HCT116 (cell line): ENCODE data around the gene LSM4. TPM values are rescaled to one million over a fixed set of nuclear protein-coding genes. Genes with fewer than 3 reads are reported as not detected.

Source experiments
- ATAC-seq: fragments of 200-7000 bp; cut with Tn5 transposase; 2 replicates; pipeline ENCODE4 v1.9.1; 2020; ENCODE audit warnings: mild to moderate bottlenecking, moderate library complexity
- BruUV-seq: library from RNA; stranded (reverse); fragments of 400-500 nt; replicated peaks from 2 replicates; lab custom pipeline; 2021; lab: Mats Ljungman, UMichigan
- CTCF ChIA-PET: fragments of 300-600 bp; sonication (Branson Sonifier 250); formaldehyde crosslinking; loops from one replicate; lab custom pipeline; 2021; ENCODE audit warnings: antibody characterized with exemption; lab: Charles Lee
- POLR2A ChIA-PET: fragments of 300-600, 350-600 bp; sonication (Branson Sonifier 250); formaldehyde crosslinking; loops from one replicate; lab custom pipeline; 2021; ENCODE audit warnings: antibody characterized with exemption; lab: Charles Lee
- RAD21 ChIA-PET, 2 experiments: fragments of 300-600 bp; sonication (Branson Sonifier 250); formaldehyde crosslinking; loops; one replicate each; lab custom pipeline; 2023; ENCODE audit warnings: low total read pairs in 2 of 2; ENCODE audit not compliant: uncharacterized antibody in 2 of 2, unreplicated experiment in 2 of 2, low non-redundant PET in 1 of 2; lab: Charles Lee
- DNase-seq: peaks from one replicate; pipeline ENCODE4 v3.0.0-alpha.2; 2010; ENCODE audit warnings: low read depth, low spot score
- H2AFZ ChIP-seq: fragments of 200-600 bp; shearing (Covaris generic), sonication (generic); 2 replicates; pipeline ENCODE4 v1.6.1; 2017; ENCODE audit warnings: low read depth, mixed run types, mixed read lengths, antibody characterized with exemption, low read length; ENCODE audit not compliant: poor library complexity, severe bottlenecking
- H3K27ac ChIP-seq: 2 replicates; pipeline ENCODE4 v1.5.1; 2012; ENCODE audit warnings: low read depth, low read length
- H3K27me3 ChIP-seq: fragments of 200-600 bp; sonication (generic); 2 replicates; pipeline ENCODE4 v1.6.1; 2016; ENCODE audit warnings: mixed run types, low read length, mixed read lengths; ENCODE audit not compliant: insufficient read depth
- H3K36me3 ChIP-seq, 2 experiments: fragments of 200-500 bp in 1 of 2; fragments of 200-600 bp in 1 of 2; sonication (Bioruptor generic) in 1 of 2; sonication (generic) in 1 of 2; 2 replicates each; pipeline versions ENCODE4 v1.5.1 to v1.6.1; 2014 to 2016; ENCODE audit warnings: low read length in 2 of 2, inconsistent platforms in 1 of 2, mixed read lengths in 1 of 2, mixed run types in 1 of 2; ENCODE audit not compliant: insufficient read depth in 2 of 2, control insufficient read depth in 1 of 2
- H3K4me1 ChIP-seq, 2 experiments: fragments of 200-600 bp in 1 of 2; sonication (generic) in 1 of 2; 2 replicates each; pipeline versions ENCODE4 v1.5.1 to v1.6.1; 2012 to 2017; ENCODE audit warnings: low read length in 2 of 2, inconsistent platforms in 1 of 2, mild to moderate bottlenecking in 1 of 2, mixed read lengths in 1 of 2, mixed run types in 1 of 2, moderate library complexity in 1 of 2; ENCODE audit not compliant: insufficient read depth in 2 of 2, control insufficient read depth in 1 of 2
- H3K4me2 ChIP-seq: fragments of 200-600 bp; sonication (generic); 2 replicates; pipeline ENCODE4 v1.6.1; 2017; ENCODE audit warnings: mixed run types, low read length, mixed read lengths
- H3K4me3 ChIP-seq, 2 experiments: fragments of 200-600 bp in 1 of 2; sonication (generic) in 1 of 2; replicated peaks in 1 of 2; 2 replicates each; pipeline ENCODE4 v1.5.1; 2011 to 2016; ENCODE audit warnings: low read length in 2 of 2, control low read depth in 1 of 2, low read depth in 1 of 2, mild to moderate bottlenecking in 1 of 2, mixed read lengths in 1 of 2, mixed run types in 1 of 2
- H3K79me2 ChIP-seq: fragments of 200-600 bp; sonication (generic); 2 replicates; pipeline ENCODE4 v1.6.1; 2017; ENCODE audit warnings: mild to moderate bottlenecking, mixed run types, low read length, moderate library complexity, mixed read lengths; ENCODE audit not compliant: insufficient read depth
- H3K9ac ChIP-seq: fragments of 200-600 bp; sonication (generic); 2 replicates; pipeline ENCODE4 v1.6.1; 2016; ENCODE audit warnings: low read length, mixed read lengths
- H3K9me2 ChIP-seq: fragments of 200-600 bp; sonication (generic), shearing (Covaris generic); 2 replicates; pipeline ENCODE4 v1.6.1; 2017; ENCODE audit warnings: mixed run types, mild to moderate bottlenecking, moderate library complexity; ENCODE audit not compliant: insufficient read depth
- H3K9me3 ChIP-seq, 2 experiments: fragments of 200-500 bp in 1 of 2; fragments of 200-600 bp in 1 of 2; sonication (Bioruptor generic) in 1 of 2; sonication (generic) in 1 of 2; 2 replicates each; pipeline ENCODE4 v1.6.1; 2014 to 2017; ENCODE audit warnings: low read length in 2 of 2, mixed read lengths in 2 of 2, inconsistent platforms in 1 of 2, low read depth in 1 of 2, mild to moderate bottlenecking in 1 of 2, mixed run types in 1 of 2, moderate library complexity in 1 of 2; ENCODE audit not compliant: control insufficient read depth in 1 of 2, insufficient read depth in 1 of 2
- H4K20me1 ChIP-seq: fragments of 200-600 bp; sonication (generic), shearing (Covaris generic); 2 replicates; pipeline ENCODE4 v1.6.1; 2017; ENCODE audit warnings: mixed run types, mild to moderate bottlenecking, moderate library complexity; ENCODE audit not compliant: insufficient read depth
- ATF3 ChIP-seq: IDR thresholded peaks from 2 replicates; pipeline ENCODE4 v1.6.1; 2012
- CTCF ChIP-seq, 3 experiments: fragments of 200-600 bp in 1 of 3; sonication (generic) in 1 of 3; IDR thresholded peaks in 2 of 3; conservative IDR thresholded peaks in 1 of 3; 2 replicates each; pipeline ENCODE4 v1.5.1; 2012 to 2017; ENCODE audit warnings: low read depth in 2 of 3, low read length in 2 of 3, antibody characterized with exemption in 1 of 3, borderline replicate concordance in 1 of 3, control low read depth in 1 of 3, mild to moderate bottlenecking in 1 of 3, mixed read lengths in 1 of 3, mixed run types in 1 of 3, moderate library complexity in 1 of 3; ENCODE audit not compliant: insufficient read depth in 1 of 3
- EGR1 ChIP-seq: IDR thresholded peaks from 2 replicates; pipeline ENCODE4 v1.6.1; 2012; ENCODE audit warnings: low read depth
- ELF1 ChIP-seq: IDR thresholded peaks from 2 replicates; pipeline ENCODE4 v1.6.1; 2012; ENCODE audit warnings: low read depth, borderline replicate concordance
- EZH2phosphoT487 ChIP-seq: fragments of 200-600 bp; IDR thresholded peaks from 2 replicates; pipeline ENCODE4 v1.6.1; 2018; ENCODE audit warnings: antibody characterized with exemption, borderline replicate concordance
- POLR2A ChIP-seq: IDR thresholded peaks from 2 replicates; pipeline ENCODE4 v1.7.0; 2011; ENCODE audit warnings: borderline replicate concordance; ENCODE audit not compliant: insufficient read depth, insufficient read length; ENCODE audit errors: extremely low read depth
- POLR2AphosphoS5 ChIP-seq: IDR thresholded peaks from 2 replicates; pipeline ENCODE4 v1.6.1; 2011; ENCODE audit warnings: mild to moderate bottlenecking, low read depth, low read length, moderate library complexity
- RAD21 ChIP-seq: IDR thresholded peaks from 2 replicates; pipeline ENCODE4 v1.6.1; 2012; ENCODE audit warnings: low read depth, mild to moderate bottlenecking
- REST ChIP-seq: IDR thresholded peaks from 2 replicates; pipeline ENCODE4 v1.6.1; 2012; ENCODE audit warnings: low read depth
- ZFX ChIP-seq: fragments of 450-650 bp; IDR thresholded peaks from 2 replicates; pipeline ENCODE4 v1.6.1; 2017
- ZNF274 ChIP-seq: fragments of 200-500 bp; sonication (Bioruptor generic); IDR thresholded peaks from 2 replicates; pipeline ENCODE4 v1.6.1; 2014; ENCODE audit warnings: mild to moderate bottlenecking, low read depth, low read length, inconsistent platforms
- intact Hi-C: fragments of 100-400 bp; cut with micrococcal nuclease; formaldehyde crosslinking; loops from 2 replicates; pipeline ENCODE4 v1.10.0; 2022
- total RNA-seq: library from RNA; stranded (reverse); gene quantifications from one replicate; pipeline ENCODE4 v1.2.1, GENCODE V29; 2021; ENCODE audit not compliant: unreplicated experiment

LSM4 gene
- total RNA-seq, 1 experiment from 2014 or later, result 400 TPM

GRCh38 chr19:18292462-18292809 is 30.4 kb downstream of the LSM4 start:
- no peaks in the 10 kb centered on the region for H3K36me3 ChIP-seq
- peak overlapping the region; percentile 86 for H3K9ac ChIP-seq
- ChIA-PET RAD21 (interaction anchor here (0.6 to 1.5 kb wide), 5 partner anchors 9 to 77 kb away, joined by 3 to 10 read pairs (median 6); partner anchors contain the start of genes IQCN (in 1 of the 2) and JUND (in 1 of the 2)), POLR2A (interaction anchor here (0.6 to 4.4 kb wide), 13 partner anchors 9 to 645 kb away, joined by 3 to 138 read pairs (median 4); partner anchors contain the start of genes GDF15, JUND and LSM4), CTCF (interaction anchor here (0.9 to 3.1 kb wide), 5 partner anchors 10 to 36 kb away, joined by 3 to 28 read pairs (median 7); partner anchors contain the start of gene JUND)
- no peak for DNase-seq
- H2AFZ ChIP-seq, result no peak overlapping the region
- peak overlapping the region; percentile 49 to 74 for H3K4me3 ChIP-seq
- no peak for TF ChIP-seq RAD21
- TF ChIP-seq EGR1, result peak; percentile 26; the same call in 1 of the 2 replicates
- TF ChIP-seq ZNF274, result no peak
- peak; percentile 31 for TF ChIP-seq POLR2AphosphoS5
- H3K9me3 ChIP-seq, result no peaks in the 10 kb centered on the region
- peaks cover 28 to 58% of the 10 kb centered on the region in 2 experiments for H3K4me1 ChIP-seq
- H3K4me2 ChIP-seq, result peak overlapping the region; percentile 98
- H3K79me2 ChIP-seq, result no peaks in the 10 kb centered on the region
- peak; percentile 23 for ATAC-seq
- H3K9me2 ChIP-seq, result no peaks in the 10 kb centered on the region
- H3K27me3 ChIP-seq, result no peaks in the 10 kb centered on the region
- TSS peak; percentile 62 for BruUV-seq
- intact Hi-C loops, result no loop called here
- H3K27ac ChIP-seq, result peak overlapping the region; percentile 94
- no peaks in the 10 kb centered on the region for H4K20me1 ChIP-seq

- ChIA-PET POLR2A (interaction anchor here (0.7 to 4.4 kb wide), 9 partner anchors 10 to 294 kb away, joined by 3 to 138 read pairs (median 7); partner anchors contain the start of genes GDF15, JUND and LSM4), CTCF (interaction anchor here (0.9 to 3.1 kb wide), 4 partner anchors 11 to 37 kb away, joined by 3 to 28 read pairs (median 8); partner anchors contain the start of gene JUND), RAD21 (interaction anchor here in 1 of 2 experiments (1.2 to 1.5 kb wide), 2 partner anchors 10 to 13 kb away, joined by 3 to 6 read pairs; no protein-coding TSS in a partner anchor)
- Histone ChIP-seq H3K27me3 (no peaks in the 10 kb centered on the region), H3K79me2 (no peaks in the 10 kb centered on the region), H3K9me2 (no peaks in the 10 kb centered on the region), H3K9me3 (no peaks in the 10 kb centered on the region), H3K4me1 (peaks cover 28 to 55% of the 10 kb centered on the region in 2 experiments), H3K27ac (peak overlapping the region; percentile 94), H2AFZ (no peak overlapping the region), H3K9ac (peak overlapping the region; percentile 86), H3K4me3 (peak overlapping the region; percentile 49 to 74), H4K20me1 (no peaks in the 10 kb centered on the region), H3K36me3 (no peaks in the 10 kb centered on the region), H3K4me2 (peak overlapping the region; percentile 98)
- no TSS peak for BruUV-seq
- DNase-seq (no peak), ATAC-seq (peak; percentile 65)
- intact Hi-C loops, result no loop called here
- TF ChIP-seq EZH2phosphoT487 (no peak), ELF1 (no peak), REST (no peak), ZFX (peak; percentile 77; the same call in 1 of the 2 replicates), ZNF274 (no peak), RAD21 (no peak), CTCF (IDR thresholded peaks at IDR 0.05 in 2 of 3, conservative IDR thresholded peaks at IDR 0.05 in 1 of 3; ENCODE audit: borderline replicate concordance in 1 of 3, insufficient read depth in 1 of 3, low read depth in 2 of 3, low read length in 2 of 3) (no peak), EGR1 (peak; percentile 96), ATF3 (no peak), POLR2A (peak; percentile 2)
Measured at GRCh38 chr19:18291590-18292461, 31.1 kb downstream of the LSM4 start.
